GM12878 (cell line): ENCODE data around the gene CDO1. TPM values are rescaled to one million over a fixed set of nuclear protein-coding genes. Genes with fewer than 3 reads are reported as not detected.

Experiments used
- ATAC-seq: fragments of 200-7000 bp; cut with Tn5 transposase; 3 replicates; pipeline ENCODE4 v1.9.1; 2020; ENCODE audit warnings: mild to moderate bottlenecking, moderate library complexity
- BruUV-seq: library from RNA; stranded (reverse); fragments of 400-500 nt; replicated peaks from 2 replicates; lab custom pipeline; 2021; lab: Mats Ljungman, UMichigan
- CTCF ChIA-PET: fragments of 300-600 bp; sonication (Branson Sonifier 250); formaldehyde crosslinking; extraction: SDS; loops from one replicate; lab custom pipeline; 2021; ENCODE audit warnings: inconsistent platforms; lab: Yijun Ruan, JAX
- POLR2A ChIA-PET: fragments of 350-600 bp; formaldehyde crosslinking; extraction: SDS; loops from one replicate; lab custom pipeline; 2021; ENCODE audit warnings: inconsistent platforms; lab: Charles Lee
- RAD21 ChIA-PET: fragments of 300-600 bp; sonication (Branson Sonifier 250); formaldehyde crosslinking; loops from one replicate; lab custom pipeline; 2023; ENCODE audit warnings: antibody characterized with exemption; ENCODE audit not compliant: unreplicated experiment; lab: Charles Lee
- SMC1A ChIA-PET: fragments of 300-600 bp; sonication (Branson Sonifier 250); formaldehyde crosslinking; loops from one replicate; lab custom pipeline; 2023; ENCODE audit not compliant: unreplicated experiment, uncharacterized antibody; lab: Charles Lee
- DNase-seq: peaks from one replicate; pipeline ENCODE4 v3.0.0-alpha.2; 2011; ENCODE audit warnings: low read depth, low spot score
- FAIRE-seq: peaks from 3 replicates; lab custom pipeline; 2011; peaks lifted over from hg19 to GRCh38; lab: Jason Lieb, UNC
- H2AFZ ChIP-seq: 2 replicates; pipeline ENCODE4 v1.6.0; 2011; ENCODE audit warnings: low read depth, low read length, control low read depth; ENCODE audit not compliant: control insufficient read depth
- H3K27ac ChIP-seq: 2 replicates; pipeline ENCODE4 v1.5.1; 2011; ENCODE audit warnings: control low read depth; ENCODE audit not compliant: control insufficient read depth, insufficient read depth
- H3K27me3 ChIP-seq, 2 experiments: replicated peaks in 1 of 2; 2 replicates each; pipeline versions ENCODE4 v1.6.0 to v1.6.1; 2011; ENCODE audit warnings: low read length in 1 of 2; ENCODE audit not compliant: control insufficient read depth in 2 of 2, insufficient read depth in 2 of 2
- H3K36me3 ChIP-seq, 2 experiments: 2 replicates each; pipeline ENCODE4 v1.5.1; 2011; ENCODE audit warnings: low read length in 1 of 2; ENCODE audit not compliant: control insufficient read depth in 2 of 2, insufficient read depth in 2 of 2
- H3K4me1 ChIP-seq: 2 replicates; pipeline ENCODE4 v1.6.1; 2011; ENCODE audit warnings: mild to moderate bottlenecking, low read length, moderate library complexity, mixed read lengths; ENCODE audit not compliant: control insufficient read depth, insufficient read depth
- H3K4me2 ChIP-seq: 2 replicates; pipeline ENCODE4 v1.6.0; 2011; ENCODE audit warnings: control low read depth; ENCODE audit not compliant: control insufficient read depth, insufficient read depth
- H3K4me3 ChIP-seq: fragments of 200-600 bp; sonication (generic); 2 replicates; pipeline ENCODE4 v1.5.1; 2016
- H3K79me2 ChIP-seq: 2 replicates; pipeline ENCODE4 v1.6.0; 2011; ENCODE audit warnings: low read length; ENCODE audit not compliant: control insufficient read depth, insufficient read depth
- H3K9ac ChIP-seq: 2 replicates; pipeline ENCODE4 v1.8.0; 2011; ENCODE audit warnings: low read length, control low read depth, mixed read lengths; ENCODE audit not compliant: control insufficient read depth, insufficient read depth
- H3K9me3 ChIP-seq: replicated peaks from 3 replicates; pipeline ENCODE4 v1.5.1; 2011; ENCODE audit warnings: mild to moderate bottlenecking, low read length; ENCODE audit not compliant: control insufficient read depth, insufficient read depth
- H4K20me1 ChIP-seq: 2 replicates; pipeline ENCODE4 v1.6.0; 2011; ENCODE audit not compliant: control insufficient read depth, insufficient read depth
- DPF2 ChIP-seq: fragments of 450-650 bp; IDR thresholded peaks from 2 replicates; pipeline ENCODE4 v1.6.1; 2017; ENCODE audit warnings: mild to moderate bottlenecking
- GATAD2B ChIP-seq: fragments of 450-650 bp; conservative IDR thresholded peaks from 2 replicates; pipeline ENCODE4 v1.6.1; 2017; ENCODE audit warnings: low read depth, mild to moderate bottlenecking, moderate library complexity
- IKZF1 ChIP-seq: fragments of 450-650 bp; conservative IDR thresholded peaks from 2 replicates; pipeline ENCODE4 v1.6.1; 2017; ENCODE audit warnings: antibody characterized with exemption, mild to moderate bottlenecking
- SIN3A ChIP-seq: IDR thresholded peaks from 2 replicates; pipeline ENCODE4 v1.6.1; 2012; ENCODE audit warnings: low read depth, low read length, improper control_type of control experiment
- SMC3 ChIP-seq: IDR thresholded peaks from 2 replicates; pipeline ENCODE4 v1.6.1; 2011; ENCODE audit warnings: low read length, improper control_type of control experiment, borderline replicate concordance
- TARDBP ChIP-seq: IDR thresholded peaks from 2 replicates; pipeline ENCODE4 v1.6.1; 2016; ENCODE audit warnings: borderline replicate concordance
- TCF3 ChIP-seq: IDR thresholded peaks from 2 replicates; pipeline ENCODE4 v1.6.1; 2012; ENCODE audit warnings: low read depth, mild to moderate bottlenecking, low read length, borderline replicate concordance; ENCODE audit not compliant: insufficient read depth
- whole genome bisulfite sequencing: methylation state at CpG from one replicate; pipeline ENCODE4 v1.1.6; 2016; ENCODE audit warnings: low lambda C conversion rate; ENCODE audit not compliant: insufficient replicate concordance, insufficient coverage; ENCODE audit errors: missing lambda C conversion rate; 5-methylcytosine and 5-hydroxymethylcytosine counted together
- in situ Hi-C: fragments of 300-500 bp; cut with MboI; formaldehyde crosslinking; loops from 9 replicates; pipeline ENCODE4 v1.14.3; 2018; ENCODE audit warnings: mixed read lengths
- intact Hi-C: fragments of 100-400 bp; cut with micrococcal nuclease; formaldehyde crosslinking; loops from one replicate; pipeline ENCODE4 v1.14.2; 2022; ENCODE audit not compliant: unreplicated experiment
- polyA plus RNA-seq, 11 experiments: library from polyadenylated mRNA; depleted of rRNA in 4 of 11; unstranded in 6 of 11; stranded (reverse) in 5 of 11; fragments of >200 nt; fragmentation: Nextera tagmentation in 4 of 11; fragmentation: Illumina TruSeq in 1 of 11; extraction: Ambion mirVana in 4 of 11; extraction: Trizol in 1 of 11; gene quantifications; 1 replicate in 1 of 11; 2 replicates in 10 of 11; pipeline versions ENCODE4 v1.2.1 to v1.2.3, GENCODE V29; 2011 to 2016; ENCODE audit warnings: inconsistent platforms in 2 of 11, missing spikeins in 2 of 11, low read depth in 1 of 11
- total RNA-seq, 4 experiments: library from RNA; depleted of rRNA in 3 of 4; stranded (reverse); fragments of >200 nt in 3 of 4; fragmentation: Illumina TruSeq in 1 of 4; extraction: Trizol in 1 of 4; gene quantifications; 2 replicates each; pipeline versions ENCODE4 v1.2.1 to v1.2.3, GENCODE V29; 2013 to 2021
- TF ChIP-seq, protein P1 (sequence below): fragments of 450-650 bp; IDR thresholded peaks from 2 replicates; pipeline ENCODE4 v1.6.1; 2017; ENCODE audit warnings: mild to moderate bottlenecking, low read depth, inconsistent platforms; ENCODE audit not compliant: poor library complexity, severe bottlenecking
- TF ChIP-seq, protein P2 (sequence below): IDR thresholded peaks from 2 replicates; pipeline ENCODE4 v1.6.1; 2011; ENCODE audit warnings: borderline replicate concordance, low read depth, mild to moderate bottlenecking, moderate library complexity, low read length; ENCODE audit not compliant: insufficient read depth, poor library complexity, severe bottlenecking
- TF ChIP-seq, protein P3 (sequence below), 3 experiments: IDR thresholded peaks in 2 of 3; conservative IDR thresholded peaks in 1 of 3; 2 replicates each; pipeline ENCODE4 v1.5.1; 2011; ENCODE audit warnings: low read depth in 3 of 3, low read length in 3 of 3, mild to moderate bottlenecking in 3 of 3, control low read depth in 2 of 3, moderate library complexity in 2 of 3, inconsistent platforms in 1 of 3, mixed read lengths in 1 of 3; ENCODE audit not compliant: control insufficient read depth in 2 of 3, insufficient read depth in 1 of 3; ENCODE audit errors: extremely low read depth in 1 of 3
- TF ChIP-seq, protein P4 (sequence below): fragments of 450-650 bp; conservative IDR thresholded peaks from 2 replicates; pipeline ENCODE4 v1.6.1; 2017; ENCODE audit warnings: mild to moderate bottlenecking, moderate library complexity

CDO1 gene
- total and polyA plus RNA-seq, 10 of the 15 experiments (the other 5 are each of a cell fraction or from before 2014, with no cell fraction given) = 0.05 TPM; not detected in 9

DNA sequence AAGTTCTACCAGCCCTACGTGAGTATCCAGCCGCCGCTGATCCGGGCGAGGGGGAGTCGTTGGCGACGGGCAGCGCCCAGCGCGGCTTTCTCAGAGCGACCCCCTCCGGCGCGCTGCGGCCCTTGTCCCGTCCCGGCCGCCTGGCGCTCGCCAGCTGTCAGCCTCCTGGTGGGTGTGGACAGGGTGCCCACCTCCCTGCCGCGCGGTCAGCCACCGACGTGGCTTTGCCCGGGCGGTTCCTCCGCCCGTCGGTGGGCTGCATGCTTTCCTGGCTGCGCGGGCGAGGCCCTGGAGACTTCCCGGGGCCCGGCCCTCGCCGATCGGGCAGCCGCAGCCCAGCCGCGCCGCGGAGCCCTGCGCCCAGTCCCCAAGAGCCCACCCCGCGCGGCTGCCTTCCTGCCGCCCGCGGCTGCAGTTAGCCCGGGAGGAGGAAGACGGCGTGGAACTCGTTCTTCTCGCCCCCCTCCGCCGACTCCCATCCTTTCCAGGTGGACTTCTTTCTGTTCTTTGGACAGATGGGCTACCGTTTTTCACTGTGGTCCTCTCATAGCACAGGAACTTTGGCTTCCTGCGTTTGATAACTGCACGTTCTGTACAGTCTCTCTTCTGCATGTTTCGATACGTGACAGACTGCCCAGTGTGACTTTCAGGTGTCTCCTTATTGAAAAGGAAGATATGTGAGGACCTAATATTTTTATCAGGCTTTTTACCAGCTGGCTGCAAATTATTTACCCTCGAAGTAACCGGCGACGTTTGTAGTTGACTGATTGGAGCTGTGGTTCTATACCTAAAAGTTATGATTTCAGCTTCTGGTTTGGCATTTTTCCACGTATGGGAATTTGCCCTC, 25.9 kb upstream of the CDO1 start:
- under 1% methylated on average over 62 of the region's 68 CpGs for WGBS
- Histone ChIP-seq H2AFZ (peak overlapping the region; percentile 95), H3K4me2 (peak overlapping the region; percentile 86), H3K9me3 (no peaks in the 10 kb centered on the region; the same call in 2 of the 3 replicates), H4K20me1 (peaks cover 5% of the 10 kb centered on the region; the same call in 1 of the 2 replicates), H3K9ac (peak overlapping the region; percentile 77), H3K4me3 (peak overlapping the region; percentile 83), H3K79me2 (peaks cover 94% of the 10 kb centered on the region), H3K4me1 (peaks cover 21% of the 10 kb centered on the region), H3K27me3 (no peaks in the 10 kb centered on the region), H3K36me3 (peaks cover 0 to 2% of the 10 kb centered on the region in 2 experiments; a peak in 1 of 4 replicates), H3K27ac (peak overlapping the region; percentile 91)
- ChIA-PET CTCF (interaction anchor here (0.7 to 1.6 kb wide), 8 partner anchors 9 to 301 kb away, joined by 3 to 5 read pairs (median 4); no protein-coding TSS in a partner anchor), POLR2A (interaction anchor here (0.6 to 1.0 kb wide), 2 partner anchors 580 to 661 kb away, joined by 3 read pairs; no protein-coding TSS in a partner anchor), RAD21 (interaction anchor here (0.8 to 2.0 kb wide), 9 partner anchors 25 to 467 kb away, joined by 3 to 7 read pairs (median 3); partner anchors contain the start of gene TMED7), SMC1A (interaction anchor here (0.9 to 1.8 kb wide), 10 partner anchors 10 to 296 kb away, joined by 3 to 7 read pairs (median 3); no protein-coding TSS in a partner anchor)
- in situ Hi-C loops (loop anchor here (25.0 kb wide), 1 partner anchor 220 kb away; no protein-coding TSS in a partner anchor), intact Hi-C loops (loop anchor here (10.0 kb wide), 1 partner anchor 1408 kb away; no protein-coding TSS in a partner anchor)
- ATAC-seq (peak; percentile 54), DNase-seq (no peak), FAIRE-seq (no peak)
- no TSS peak for BruUV-seq
- TF ChIP-seq, protein P1, sequence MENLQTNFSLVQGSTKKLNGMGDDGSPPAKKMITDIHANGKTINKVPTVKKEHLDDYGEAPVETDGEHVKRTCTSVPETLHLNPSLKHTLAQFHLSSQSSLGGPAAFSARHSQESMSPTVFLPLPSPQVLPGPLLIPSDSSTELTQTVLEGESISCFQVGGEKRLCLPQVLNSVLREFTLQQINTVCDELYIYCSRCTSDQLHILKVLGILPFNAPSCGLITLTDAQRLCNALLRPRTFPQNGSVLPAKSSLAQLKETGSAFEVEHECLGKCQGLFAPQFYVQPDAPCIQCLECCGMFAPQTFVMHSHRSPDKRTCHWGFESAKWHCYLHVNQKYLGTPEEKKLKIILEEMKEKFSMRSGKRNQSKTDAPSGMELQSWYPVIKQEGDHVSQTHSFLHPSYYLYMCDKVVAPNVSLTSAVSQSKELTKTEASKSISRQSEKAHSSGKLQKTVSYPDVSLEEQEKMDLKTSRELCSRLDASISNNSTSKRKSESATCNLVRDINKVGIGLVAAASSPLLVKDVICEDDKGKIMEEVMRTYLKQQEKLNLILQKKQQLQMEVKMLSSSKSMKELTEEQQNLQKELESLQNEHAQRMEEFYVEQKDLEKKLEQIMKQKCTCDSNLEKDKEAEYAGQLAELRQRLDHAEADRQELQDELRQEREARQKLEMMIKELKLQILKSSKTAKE = peak; percentile 46
- TF ChIP-seq IKZF1 = peak; percentile 81
- no peak for TF ChIP-seq SIN3A
- TF ChIP-seq, protein P2, sequence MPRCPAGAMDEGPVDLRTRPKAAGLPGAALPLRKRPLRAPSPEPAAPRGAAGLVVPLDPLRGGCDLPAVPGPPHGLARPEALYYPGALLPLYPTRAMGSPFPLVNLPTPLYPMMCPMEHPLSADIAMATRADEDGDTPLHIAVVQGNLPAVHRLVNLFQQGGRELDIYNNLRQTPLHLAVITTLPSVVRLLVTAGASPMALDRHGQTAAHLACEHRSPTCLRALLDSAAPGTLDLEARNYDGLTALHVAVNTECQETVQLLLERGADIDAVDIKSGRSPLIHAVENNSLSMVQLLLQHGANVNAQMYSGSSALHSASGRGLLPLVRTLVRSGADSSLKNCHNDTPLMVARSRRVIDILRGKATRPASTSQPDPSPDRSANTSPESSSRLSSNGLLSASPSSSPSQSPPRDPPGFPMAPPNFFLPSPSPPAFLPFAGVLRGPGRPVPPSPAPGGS = peak; percentile 4
- TF ChIP-seq TARDBP = no peak
- TF ChIP-seq, protein P3, sequence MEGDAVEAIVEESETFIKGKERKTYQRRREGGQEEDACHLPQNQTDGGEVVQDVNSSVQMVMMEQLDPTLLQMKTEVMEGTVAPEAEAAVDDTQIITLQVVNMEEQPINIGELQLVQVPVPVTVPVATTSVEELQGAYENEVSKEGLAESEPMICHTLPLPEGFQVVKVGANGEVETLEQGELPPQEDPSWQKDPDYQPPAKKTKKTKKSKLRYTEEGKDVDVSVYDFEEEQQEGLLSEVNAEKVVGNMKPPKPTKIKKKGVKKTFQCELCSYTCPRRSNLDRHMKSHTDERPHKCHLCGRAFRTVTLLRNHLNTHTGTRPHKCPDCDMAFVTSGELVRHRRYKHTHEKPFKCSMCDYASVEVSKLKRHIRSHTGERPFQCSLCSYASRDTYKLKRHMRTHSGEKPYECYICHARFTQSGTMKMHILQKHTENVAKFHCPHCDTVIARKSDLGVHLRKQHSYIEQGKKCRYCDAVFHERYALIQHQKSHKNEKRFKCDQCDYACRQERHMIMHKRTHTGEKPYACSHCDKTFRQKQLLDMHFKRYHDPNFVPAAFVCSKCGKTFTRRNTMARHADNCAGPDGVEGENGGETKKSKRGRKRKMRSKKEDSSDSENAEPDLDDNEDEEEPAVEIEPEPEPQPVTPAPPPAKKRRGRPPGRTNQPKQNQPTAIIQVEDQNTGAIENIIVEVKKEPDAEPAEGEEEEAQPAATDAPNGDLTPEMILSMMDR (IDR thresholded peaks at IDR 0.05 in 2 of 3, conservative IDR thresholded peaks at IDR 0.05 in 1 of 3; ENCODE audit: control insufficient read depth in 2 of 3, extremely low read depth in 1 of 3, insufficient read depth in 1 of 3, low read depth in 3 of 3, low read length in 3 of 3) = peak in 1 of 3 experiments; percentile 4; a peak in 1 of 6 replicates
- peak; percentile 12; the same call in 1 of the 2 replicates for TF ChIP-seq TCF3
- TF ChIP-seq, protein P4, sequence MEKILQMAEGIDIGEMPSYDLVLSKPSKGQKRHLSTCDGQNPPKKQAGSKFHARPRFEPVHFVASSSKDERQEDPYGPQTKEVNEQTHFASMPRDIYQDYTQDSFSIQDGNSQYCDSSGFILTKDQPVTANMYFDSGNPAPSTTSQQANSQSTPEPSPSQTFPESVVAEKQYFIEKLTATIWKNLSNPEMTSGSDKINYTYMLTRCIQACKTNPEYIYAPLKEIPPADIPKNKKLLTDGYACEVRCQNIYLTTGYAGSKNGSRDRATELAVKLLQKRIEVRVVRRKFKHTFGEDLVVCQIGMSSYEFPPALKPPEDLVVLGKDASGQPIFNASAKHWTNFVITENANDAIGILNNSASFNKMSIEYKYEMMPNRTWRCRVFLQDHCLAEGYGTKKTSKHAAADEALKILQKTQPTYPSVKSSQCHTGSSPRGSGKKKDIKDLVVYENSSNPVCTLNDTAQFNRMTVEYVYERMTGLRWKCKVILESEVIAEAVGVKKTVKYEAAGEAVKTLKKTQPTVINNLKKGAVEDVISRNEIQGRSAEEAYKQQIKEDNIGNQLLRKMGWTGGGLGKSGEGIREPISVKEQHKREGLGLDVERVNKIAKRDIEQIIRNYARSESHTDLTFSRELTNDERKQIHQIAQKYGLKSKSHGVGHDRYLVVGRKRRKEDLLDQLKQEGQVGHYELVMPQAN = peak; percentile 74
- TF ChIP-seq DPF2 = peak; percentile 40
- peak; percentile 80; the same call in 1 of the 2 replicates for TF ChIP-seq GATAD2B
- TF ChIP-seq SMC3 = no peak
